Panc1 (cell line): ENCODE data around the gene CYP39A1.

ENCODE experiments used
- CTCF ChIP-seq: fragments of 450-650 bp; IDR thresholded peaks from 2 replicates; pipeline ENCODE4 v1.5.1; 2017; ENCODE audit warnings: mild to moderate bottlenecking
- SIN3A ChIP-seq: IDR thresholded peaks from 2 replicates; pipeline ENCODE4 v1.6.1; 2012; ENCODE audit warnings: low read depth, mild to moderate bottlenecking, low read length, moderate library complexity, borderline replicate concordance; ENCODE audit not compliant: insufficient read depth

GRCh38 chr6:46541556-46541955 lies 111.1 kb downstream of the CYP39A1 start:
- TF ChIP-seq SIN3A (no peak), CTCF (no peak)
